ENCODE results near the gene CHRM1. TPM values are rescaled to one million over a fixed set of nuclear protein-coding genes. Genes with fewer than 3 reads are reported as not detected.

The CHRM1 gene
- polyA plus RNA-seq, 3 donors, result not detected

DNA sequence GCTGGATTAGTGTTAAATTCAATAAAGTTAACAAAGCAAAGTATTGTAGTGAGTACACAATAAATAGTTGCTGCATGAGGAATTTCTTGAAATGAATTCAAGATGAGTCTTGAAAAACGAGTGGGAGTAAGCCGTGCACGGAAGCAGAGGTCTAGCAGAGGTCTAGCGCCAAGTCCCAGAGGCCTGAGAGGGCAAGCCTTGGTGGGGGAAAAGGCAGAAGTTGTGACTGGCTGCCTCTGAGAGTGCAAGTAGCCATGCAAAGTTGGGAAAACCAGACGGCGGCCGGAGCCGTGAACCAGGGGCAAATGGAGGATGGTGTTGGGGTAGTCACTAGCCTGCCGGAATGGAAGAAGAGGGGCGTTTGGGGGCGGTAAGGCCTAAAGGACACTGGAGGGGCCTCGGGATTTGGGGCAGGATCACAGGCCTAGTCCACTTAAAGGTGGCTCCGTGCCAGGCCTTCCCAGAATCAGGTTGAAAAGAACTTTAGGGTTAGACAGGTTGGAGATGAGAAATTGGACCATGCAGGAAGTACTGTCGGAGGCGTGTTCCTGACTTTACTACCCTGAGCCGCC lies 40.8 kb downstream of the CHRM1 start:
- peaks cover 0 to 4% (median 3%) of the 10 kb centered on the region in 3 donors for H3K27me3 Mint-ChIP-seq (ENCODE audit: low read depth in 3 of 3)
- Histone ChIP-seq H3K27ac (ENCODE audit: low read depth in 1 of 2, low read length in 2 of 2) (peak overlapping the region; percentile 100), H3K4me2 (replicated peaks; ENCODE audit: extremely low read depth, low read length, poor library complexity, severe bottlenecking) (peak overlapping the region; percentile 92), H3K4me1 (ENCODE audit: control insufficient read depth in 1 of 2, insufficient read depth in 2 of 2, low read length in 2 of 2) (peaks cover 31 to 41% of the 10 kb centered on the region in 2 donors), H3K4me3 (replicated peaks in 1 of 3; ENCODE audit: low read depth in 2 of 3, low read length in 3 of 3) (peak overlapping the region; percentile 93 to 97 (median 95)), H3K9ac (ENCODE audit: insufficient read depth, low read length, poor library complexity, severe bottlenecking) (peak overlapping the region; percentile 99), H2AFZ (ENCODE audit: insufficient read depth, low read depth, low read length, poor library complexity, severe bottlenecking) (peak overlapping the region; percentile 95), H3K36me3 (replicated peaks in 1 of 2; ENCODE audit: control insufficient read depth in 1 of 2, insufficient read depth in 2 of 2, low read length in 2 of 2) (peaks cover 26 to 28% of the 10 kb centered on the region in 2 donors), H3K27me3 (ENCODE audit: control insufficient read depth in 2 of 2, insufficient read depth in 2 of 2, low read length in 2 of 2) (no peaks in the 10 kb centered on the region), H3K79me2 (ENCODE audit: insufficient read depth, low read length) (peaks cover 55% of the 10 kb centered on the region), H3K9me3 (replicated peaks in 1 of 2; ENCODE audit: control insufficient read depth in 1 of 2, insufficient read depth in 1 of 2, low read length in 2 of 2) (no peaks in the 10 kb centered on the region), H4K20me1 (ENCODE audit: insufficient read depth, low read length) (peaks cover 31% of the 10 kb centered on the region)
- peak; percentile 39 to 65 (median 55) for DNase-seq
- H3K36me3 Mint-ChIP-seq, result peaks cover 30 to 33% of the 10 kb centered on the region in 2 donors
- H3K27ac Mint-ChIP-seq, result peak overlapping the region; percentile 98 to 100 (median 99)
- intact Hi-C loops (cut with micrococcal nuclease), result loop anchor here in 1 of 2 donors (2.0 kb wide), 1 partner anchor 40 kb away; no protein-coding TSS in a partner anchor
- WGBS (ENCODE audit: insufficient coverage), result 0% methylated on average over 16 of the region's 16 CpGs
- peaks cover 0 to 3% (median 0%) of the 10 kb centered on the region in 7 donors for H3K9me3 Mint-ChIP-seq
- TF ChIP-seq, protein P1, sequence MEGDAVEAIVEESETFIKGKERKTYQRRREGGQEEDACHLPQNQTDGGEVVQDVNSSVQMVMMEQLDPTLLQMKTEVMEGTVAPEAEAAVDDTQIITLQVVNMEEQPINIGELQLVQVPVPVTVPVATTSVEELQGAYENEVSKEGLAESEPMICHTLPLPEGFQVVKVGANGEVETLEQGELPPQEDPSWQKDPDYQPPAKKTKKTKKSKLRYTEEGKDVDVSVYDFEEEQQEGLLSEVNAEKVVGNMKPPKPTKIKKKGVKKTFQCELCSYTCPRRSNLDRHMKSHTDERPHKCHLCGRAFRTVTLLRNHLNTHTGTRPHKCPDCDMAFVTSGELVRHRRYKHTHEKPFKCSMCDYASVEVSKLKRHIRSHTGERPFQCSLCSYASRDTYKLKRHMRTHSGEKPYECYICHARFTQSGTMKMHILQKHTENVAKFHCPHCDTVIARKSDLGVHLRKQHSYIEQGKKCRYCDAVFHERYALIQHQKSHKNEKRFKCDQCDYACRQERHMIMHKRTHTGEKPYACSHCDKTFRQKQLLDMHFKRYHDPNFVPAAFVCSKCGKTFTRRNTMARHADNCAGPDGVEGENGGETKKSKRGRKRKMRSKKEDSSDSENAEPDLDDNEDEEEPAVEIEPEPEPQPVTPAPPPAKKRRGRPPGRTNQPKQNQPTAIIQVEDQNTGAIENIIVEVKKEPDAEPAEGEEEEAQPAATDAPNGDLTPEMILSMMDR (IDR thresholded peaks at IDR 0.05), result no peak
- peaks cover 37% of the 10 kb centered on the region for H3K4me1 Mint-ChIP-seq
- H3K4me3 Mint-ChIP-seq, result peak overlapping the region; percentile 100

DNA sequence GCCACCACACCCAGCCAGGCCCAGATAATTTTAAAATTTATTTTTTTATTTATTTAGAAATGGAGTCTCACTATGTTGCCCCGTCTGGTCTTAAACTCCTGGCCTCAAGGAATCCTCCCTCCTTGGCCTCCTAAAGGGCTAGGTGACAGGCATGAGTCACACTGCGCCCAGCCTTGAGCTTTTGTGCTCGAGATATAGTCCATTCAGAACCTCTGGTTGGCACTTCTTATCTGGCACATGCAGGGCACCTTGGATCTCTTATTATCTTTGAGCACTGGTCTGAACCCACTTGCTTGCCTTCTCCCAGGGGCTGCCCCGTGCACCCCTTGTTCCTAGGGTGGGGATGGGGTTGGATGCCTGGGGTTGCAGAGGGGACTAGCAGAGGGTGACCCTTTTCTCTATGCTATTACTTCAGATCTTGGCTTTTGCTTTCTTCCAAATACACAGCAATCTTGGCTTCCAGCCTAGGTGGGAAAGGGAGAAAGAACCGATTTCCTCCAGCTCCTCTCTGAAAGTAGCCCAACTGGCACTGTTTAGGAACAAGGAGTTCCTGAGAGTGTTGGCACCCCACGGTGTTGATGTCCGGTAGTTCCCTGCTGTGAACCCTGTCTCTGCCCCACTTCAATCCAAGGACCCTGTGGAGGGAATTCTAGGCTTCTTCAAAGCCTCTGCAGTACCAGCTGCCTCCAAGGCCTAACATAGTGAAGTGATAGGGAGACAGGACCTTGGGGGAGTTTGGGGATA lies 41.8 kb downstream of the CHRM1 start:
- Histone ChIP-seq H3K9ac (ENCODE audit: insufficient read depth, low read length, poor library complexity, severe bottlenecking) (peak overlapping the region; percentile 99), H4K20me1 (ENCODE audit: insufficient read depth, low read length) (peaks cover 22% of the 10 kb centered on the region), H3K79me2 (ENCODE audit: insufficient read depth, low read length) (peaks cover 46% of the 10 kb centered on the region), H3K4me2 (replicated peaks; ENCODE audit: extremely low read depth, low read length, poor library complexity, severe bottlenecking) (peak overlapping the region; percentile 92), H3K9me3 (replicated peaks in 1 of 2; ENCODE audit: control insufficient read depth in 1 of 2, insufficient read depth in 1 of 2, low read length in 2 of 2) (no peaks in the 10 kb centered on the region), H3K27me3 (ENCODE audit: control insufficient read depth in 2 of 2, insufficient read depth in 2 of 2, low read length in 2 of 2) (no peaks in the 10 kb centered on the region), H3K36me3 (replicated peaks in 1 of 2; ENCODE audit: control insufficient read depth in 1 of 2, insufficient read depth in 2 of 2, low read length in 2 of 2) (peaks cover 17 to 19% of the 10 kb centered on the region in 2 donors), H2AFZ (ENCODE audit: insufficient read depth, low read depth, low read length, poor library complexity, severe bottlenecking) (peak overlapping the region; percentile 95), H3K27ac (ENCODE audit: low read depth in 1 of 2, low read length in 2 of 2) (peak overlapping the region; percentile 100), H3K4me3 (replicated peaks in 1 of 3; ENCODE audit: low read depth in 2 of 3, low read length in 3 of 3) (peak overlapping the region in 1 of 3 experiments; percentile 97), H3K4me1 (ENCODE audit: control insufficient read depth in 1 of 2, insufficient read depth in 2 of 2, low read length in 2 of 2) (peaks cover 31 to 41% of the 10 kb centered on the region in 2 donors)
- Mint-ChIP-seq H3K4me1 (peaks cover 37% of the 10 kb centered on the region), H3K36me3 (peaks cover 23 to 24% of the 10 kb centered on the region in 2 donors), H3K9me3 (peaks cover 0 to 3% (median 0%) of the 10 kb centered on the region in 7 donors), H3K27me3 (ENCODE audit: low read depth in 3 of 3) (peaks cover 0 to 4% (median 3%) of the 10 kb centered on the region in 3 donors), H3K4me3 (peak overlapping the region in 1 of 2 donors; percentile 43), H3K27ac (peak overlapping the region; percentile 54 to 100 (median 99))
- no peak for DNase-seq
- 91% methylated on average over 3 of the region's 7 CpGs for WGBS (ENCODE audit: insufficient coverage)
- TF ChIP-seq, protein P1 (IDR thresholded peaks at IDR 0.05), result no peak
- intact Hi-C loops (cut with micrococcal nuclease), result no loop called here

Measured in CD14-positive monocyte (primary cell).